ENCODE results near the gene RAB13. TPM values are rescaled to one million over a fixed set of nuclear protein-coding genes. Genes with fewer than 3 reads are reported as not detected.
A peak's percentile ranks its signal among the peaks of the same experiment; 100 is the strongest.
"Not testable (repeated sequence)": the region's sequence is repeated elsewhere in the genome, so short reads cannot be mapped to it uniquely, and the experiment has no call there.

RAB13 gene
- total RNA-seq, 1 donor from 2014 or later = 49.1 TPM

DNA sequence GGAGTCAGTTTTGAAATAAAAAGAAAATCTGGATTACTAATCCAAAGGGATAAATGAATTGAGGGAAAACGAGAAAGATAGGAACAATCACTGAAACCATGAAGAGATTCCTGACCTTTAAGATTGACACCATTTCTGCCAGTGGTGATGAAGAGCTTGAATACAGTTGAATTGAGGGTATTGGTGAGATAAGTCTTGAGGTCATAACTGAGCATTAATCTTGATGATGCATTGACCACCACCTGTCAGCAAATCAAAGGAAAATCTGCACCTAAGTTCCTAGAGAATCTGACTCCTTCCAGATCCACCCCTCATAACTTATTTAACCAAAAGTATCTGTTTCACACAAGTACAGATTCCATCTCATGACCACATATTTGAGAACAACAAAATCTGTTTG, 26.0 kb upstream of the RAB13 start:
- no peak for DNase-seq
- ATAC-seq (ENCODE audit: low read depth) = no peak
- CTCF ChIA-PET = no interaction called here
- Mint-ChIP-seq H3K9me3 (no peaks in the 10 kb centered on the region), H3K27me3 (no peaks in the 10 kb centered on the region), H3K36me3 (ENCODE audit: low read depth) (peaks cover 4% of the 10 kb centered on the region), H3K27ac (no peak overlapping the region), H3K4me1 (no peaks in the 10 kb centered on the region), H3K4me3 (no peak overlapping the region)
- TF ChIP-seq, protein P1, sequence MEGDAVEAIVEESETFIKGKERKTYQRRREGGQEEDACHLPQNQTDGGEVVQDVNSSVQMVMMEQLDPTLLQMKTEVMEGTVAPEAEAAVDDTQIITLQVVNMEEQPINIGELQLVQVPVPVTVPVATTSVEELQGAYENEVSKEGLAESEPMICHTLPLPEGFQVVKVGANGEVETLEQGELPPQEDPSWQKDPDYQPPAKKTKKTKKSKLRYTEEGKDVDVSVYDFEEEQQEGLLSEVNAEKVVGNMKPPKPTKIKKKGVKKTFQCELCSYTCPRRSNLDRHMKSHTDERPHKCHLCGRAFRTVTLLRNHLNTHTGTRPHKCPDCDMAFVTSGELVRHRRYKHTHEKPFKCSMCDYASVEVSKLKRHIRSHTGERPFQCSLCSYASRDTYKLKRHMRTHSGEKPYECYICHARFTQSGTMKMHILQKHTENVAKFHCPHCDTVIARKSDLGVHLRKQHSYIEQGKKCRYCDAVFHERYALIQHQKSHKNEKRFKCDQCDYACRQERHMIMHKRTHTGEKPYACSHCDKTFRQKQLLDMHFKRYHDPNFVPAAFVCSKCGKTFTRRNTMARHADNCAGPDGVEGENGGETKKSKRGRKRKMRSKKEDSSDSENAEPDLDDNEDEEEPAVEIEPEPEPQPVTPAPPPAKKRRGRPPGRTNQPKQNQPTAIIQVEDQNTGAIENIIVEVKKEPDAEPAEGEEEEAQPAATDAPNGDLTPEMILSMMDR (IDR thresholded peaks at IDR 0.05) = no peak
- POLR2A ChIA-PET = no interaction called here
- intact Hi-C loops (cut with micrococcal nuclease) = no loop called here

DNA sequence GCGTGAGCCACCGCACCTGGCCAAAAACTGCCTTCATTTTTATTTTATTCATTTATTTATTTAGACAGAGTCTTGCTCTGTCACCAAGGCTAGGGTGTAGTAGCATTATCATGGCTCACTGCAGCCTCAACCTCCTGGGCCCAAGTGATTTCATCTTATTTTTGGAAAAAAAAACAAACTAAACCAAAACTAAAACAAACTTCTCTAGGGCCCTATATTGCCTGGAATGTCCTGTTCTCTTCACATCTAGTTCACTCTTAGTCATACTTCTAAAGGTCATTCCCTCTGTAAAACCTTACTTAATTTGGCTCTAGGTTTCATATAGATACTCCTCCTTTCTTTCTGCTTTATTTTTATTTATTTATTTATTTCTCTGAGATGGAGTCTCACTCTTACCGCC, 20.0 kb upstream of the RAB13 start:
- Mint-ChIP-seq H3K4me3 (no peak overlapping the region), H3K27ac (no peak overlapping the region), H3K36me3 (ENCODE audit: low read depth) (no peaks in the 10 kb centered on the region), H3K4me1 (no peaks in the 10 kb centered on the region), H3K27me3 (no peaks in the 10 kb centered on the region), H3K9me3 (no peaks in the 10 kb centered on the region)
- TF ChIP-seq, protein P1 (IDR thresholded peaks at IDR 0.05) = no peak
- intact Hi-C loops (cut with micrococcal nuclease) = no loop called here
- ChIA-PET CTCF (no interaction called here), POLR2A (no interaction called here)
- ATAC-seq (ENCODE audit: low read depth) (no peak), DNase-seq (no peak)

DNA sequence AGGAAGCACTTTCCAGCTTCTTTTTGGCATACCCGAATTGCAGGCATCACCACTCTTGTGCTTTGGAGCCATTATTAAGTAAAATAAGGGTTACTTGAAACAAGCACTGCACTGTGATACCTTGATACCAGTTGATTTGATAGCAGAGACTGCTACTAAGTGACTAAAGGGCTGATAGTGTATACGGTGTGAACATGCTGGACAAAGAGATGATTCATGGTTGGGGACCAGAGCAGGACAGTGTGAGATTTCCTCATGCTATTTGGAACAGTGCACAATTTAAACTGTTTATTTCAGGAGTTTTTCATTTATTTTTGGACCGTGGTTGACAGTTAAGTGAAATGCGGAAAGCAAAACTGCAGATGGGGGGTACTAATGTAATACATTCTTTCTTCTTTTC, 14.3 kb upstream of the RAB13 start:
- POLR2A ChIA-PET = no interaction called here
- DNase-seq = no peak
- Mint-ChIP-seq H3K36me3 (ENCODE audit: low read depth) (peaks cover 6% of the 10 kb centered on the region), H3K9me3 (no peaks in the 10 kb centered on the region), H3K4me1 (peaks cover under 1% of the 10 kb centered on the region), H3K27me3 (no peaks in the 10 kb centered on the region), H3K4me3 (no peak overlapping the region), H3K27ac (no peak overlapping the region)
- TF ChIP-seq, protein P1 (IDR thresholded peaks at IDR 0.05) = no peak
- no peak for ATAC-seq (ENCODE audit: low read depth)
- intact Hi-C loops (cut with micrococcal nuclease) = no loop called here
- CTCF ChIA-PET = no interaction called here

DNA sequence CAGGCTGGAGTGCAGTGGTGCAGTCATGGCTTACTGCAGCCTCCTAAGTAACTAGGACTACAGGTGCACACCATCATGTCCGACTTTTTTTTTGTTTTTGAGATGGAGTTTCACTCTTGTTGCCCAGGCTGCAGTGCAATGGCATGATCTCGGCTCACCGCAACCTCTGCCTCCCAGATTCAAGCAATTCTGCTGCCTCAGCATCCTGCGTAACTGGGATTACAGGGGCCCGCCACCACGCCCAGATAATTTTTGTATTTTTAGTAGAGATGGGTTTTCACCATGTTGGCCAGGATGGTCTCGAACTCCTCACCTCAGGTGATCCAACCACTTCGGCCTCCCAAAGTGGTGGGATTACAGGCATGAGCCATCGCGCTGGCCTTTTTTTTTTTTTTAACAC, 10.7 kb upstream of the RAB13 start:
- H3K27ac Mint-ChIP-seq; H3K27me3 Mint-ChIP-seq; H3K9me3 Mint-ChIP-seq; ATAC-seq (ENCODE audit: low read depth); H3K4me3 Mint-ChIP-seq; DNase-seq; CTCF ChIA-PET; intact Hi-C loops (cut with micrococcal nuclease): not testable (repeated sequence)
- H3K36me3 Mint-ChIP-seq (ENCODE audit: low read depth) = peaks cover 32% of the 10 kb centered on the region
- POLR2A ChIA-PET = interaction anchor here (0.7 kb wide), 2 partner anchors 48 to 419 kb away, joined by 3 to 8 read pairs; no protein-coding TSS in a partner anchor
- peaks cover 19% of the 10 kb centered on the region for H3K4me1 Mint-ChIP-seq

DNA sequence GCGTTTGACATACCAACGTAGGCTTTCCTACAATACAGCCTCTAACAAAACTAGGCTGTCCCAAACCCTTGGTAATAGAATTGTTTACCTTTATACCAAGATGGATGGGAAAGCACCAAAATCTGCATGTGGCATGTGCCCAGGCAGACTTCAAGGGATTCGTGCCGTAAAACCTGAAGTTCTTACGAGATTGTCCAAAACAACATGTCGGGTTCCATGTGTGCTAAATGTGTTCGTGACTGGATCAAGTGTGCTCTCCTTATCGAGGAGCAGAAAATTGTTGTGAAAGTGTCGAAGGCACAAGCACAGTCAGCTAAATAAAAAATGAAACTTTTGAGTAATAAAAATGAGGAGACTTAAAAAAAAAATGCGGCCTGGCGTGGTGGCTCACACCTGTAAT, 9.5 kb upstream of the RAB13 start:
- CTCF ChIA-PET = no interaction called here
- ATAC-seq (ENCODE audit: low read depth) (no peak), DNase-seq (no peak)
- Mint-ChIP-seq H3K36me3 (ENCODE audit: low read depth) (peaks cover 44% of the 10 kb centered on the region), H3K27me3 (no peaks in the 10 kb centered on the region), H3K4me3 (no peak overlapping the region), H3K27ac (peak overlapping the region; percentile 46), H3K9me3 (no peaks in the 10 kb centered on the region), H3K4me1 (peaks cover 28% of the 10 kb centered on the region)
- intact Hi-C loops (cut with micrococcal nuclease) = no loop called here
- TF ChIP-seq, protein P1 (IDR thresholded peaks at IDR 0.05) = no peak
- POLR2A ChIA-PET = interaction anchor here (0.6 to 1.0 kb wide), 3 partner anchors 225 to 361 kb away, joined by 3 read pairs; a partner anchor contains a TSS

DNA sequence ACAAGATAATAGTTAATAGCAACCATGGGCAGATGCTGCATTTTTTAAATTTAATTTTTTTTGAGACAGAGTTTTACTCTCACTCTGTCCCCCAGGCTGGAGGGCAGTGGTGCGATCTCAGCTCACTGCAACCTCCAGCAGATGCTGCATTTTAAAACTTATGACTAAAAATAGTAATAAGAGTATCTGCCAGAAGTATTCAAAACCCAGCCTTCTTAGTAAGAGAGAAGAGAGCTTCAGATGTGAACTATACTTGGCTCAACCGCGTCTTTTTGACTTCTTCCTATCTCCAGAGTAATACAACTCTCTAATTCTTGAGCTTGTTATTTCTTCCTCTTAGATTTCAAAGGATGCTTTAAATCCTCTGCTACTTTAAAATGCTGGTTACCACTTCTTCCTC, 9.1 kb upstream of the RAB13 start:
- CTCF ChIA-PET = no interaction called here

More for the DNA sequence above, 9.1 kb upstream of the RAB13 start:
- no peak for ATAC-seq (ENCODE audit: low read depth)
- TF ChIP-seq, protein P1 (IDR thresholded peaks at IDR 0.05) = no peak
- no peak overlapping the region for H3K4me3 Mint-ChIP-seq
- no peaks in the 10 kb centered on the region for H3K9me3 Mint-ChIP-seq
- H3K27ac Mint-ChIP-seq = peak overlapping the region; percentile 46
- POLR2A ChIA-PET = interaction anchor here (0.6 to 1.0 kb wide), 3 partner anchors 225 to 361 kb away, joined by 3 read pairs; a partner anchor contains a TSS
- no peaks in the 10 kb centered on the region for H3K27me3 Mint-ChIP-seq
- intact Hi-C loops (cut with micrococcal nuclease) = no loop called here
- H3K4me1 Mint-ChIP-seq = peaks cover 32% of the 10 kb centered on the region
- DNase-seq = no peak
- H3K36me3 Mint-ChIP-seq (ENCODE audit: low read depth) = peaks cover 47% of the 10 kb centered on the region

All from activated B cell treated with CpG ODN at 0.5 μM for 24 hours (primary cell).